ENCODE data around the gene SULT2B1. TPM values are rescaled to one million over a fixed set of nuclear protein-coding genes. Genes with fewer than 3 reads are reported as not detected.
"Not testable (repeated sequence)": the region's sequence is repeated elsewhere in the genome, so short reads cannot be mapped to it uniquely, and the experiment has no call there.

Gene SULT2B1
- total RNA-seq, 2 experiments from 2014 or later: not detected

DNA sequence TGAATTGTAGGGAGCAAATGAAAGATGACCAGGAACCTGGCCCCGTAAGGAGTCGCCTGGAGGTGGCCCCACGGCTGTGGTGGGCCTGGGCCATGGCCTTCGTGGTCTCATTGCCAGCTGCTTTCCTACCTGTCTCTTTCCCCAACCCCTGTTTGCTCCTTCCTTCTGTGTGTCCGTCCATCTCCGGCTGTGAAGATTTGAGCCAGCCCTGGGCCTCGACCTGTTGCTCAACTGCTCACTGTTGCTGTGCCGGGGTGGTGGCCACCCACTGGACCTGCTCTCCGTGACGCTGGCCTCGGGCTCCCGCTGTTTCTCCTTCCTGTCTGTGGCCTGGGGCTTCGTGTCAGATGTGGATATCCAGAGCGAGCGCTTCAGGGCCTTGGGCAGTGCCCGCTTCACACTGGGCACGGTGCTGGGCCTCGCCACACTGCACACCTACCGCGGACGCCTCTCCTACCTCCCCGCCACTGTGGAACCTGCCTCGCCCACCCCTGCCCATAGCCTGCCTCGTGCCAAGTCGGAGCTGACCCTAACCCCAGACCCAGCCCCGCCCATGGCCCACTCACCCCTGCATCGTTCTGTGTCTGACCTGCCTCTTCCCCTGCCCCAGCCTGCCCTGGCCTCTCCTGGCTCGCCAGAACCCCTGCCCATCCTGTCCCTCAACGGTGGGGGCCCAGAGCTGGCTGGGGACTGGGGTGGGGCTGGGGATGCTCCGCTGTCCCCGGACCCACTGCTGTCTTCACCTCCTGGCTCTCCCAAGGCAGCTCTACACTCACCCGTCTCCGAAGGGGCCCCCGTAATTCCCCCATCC lies 76.7 kb downstream of the SULT2B1 start:
- DNase-seq (no peak), ATAC-seq (no peak)
- peaks cover 54% of the 10 kb centered on the region for H3K4me1 Mint-ChIP-seq (ENCODE audit: low read depth)
- H3K9me3 Mint-ChIP-seq (ENCODE audit: insufficient read depth): no peaks in the 10 kb centered on the region
- H3K27me3 Mint-ChIP-seq (ENCODE audit: low read depth): no peaks in the 10 kb centered on the region
- CTCF ChIA-PET: no interaction called here
- POLR2A ChIA-PET: interaction anchor here (0.6 to 3.1 kb wide), 4 partner anchors 9 to 12 kb away, joined by 3 to 15 read pairs (median 4); partner anchors contain the start of genes RPL18 and SPHK2
- H3K36me3 Mint-ChIP-seq (ENCODE audit: low read depth): peaks cover 27% of the 10 kb centered on the region
- H3K27ac Mint-ChIP-seq: no peak overlapping the region
- no peak overlapping the region for H3K4me3 Mint-ChIP-seq

DNA sequence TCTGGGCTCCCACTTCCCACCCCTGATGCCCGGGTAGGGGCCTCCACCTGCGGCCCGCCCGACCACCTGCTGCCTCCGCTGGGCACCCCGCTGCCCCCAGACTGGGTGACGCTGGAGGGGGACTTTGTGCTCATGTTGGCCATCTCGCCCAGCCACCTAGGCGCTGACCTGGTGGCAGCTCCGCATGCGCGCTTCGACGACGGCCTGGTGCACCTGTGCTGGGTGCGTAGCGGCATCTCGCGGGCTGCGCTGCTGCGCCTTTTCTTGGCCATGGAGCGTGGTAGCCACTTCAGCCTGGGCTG lies 77.3 kb downstream of the SULT2B1 start:
- Mint-ChIP-seq H3K4me1 (ENCODE audit: low read depth) (peaks cover 55% of the 10 kb centered on the region), H3K36me3 (ENCODE audit: low read depth) (peaks cover 24% of the 10 kb centered on the region), H3K4me3 (no peak overlapping the region), H3K9me3 (ENCODE audit: insufficient read depth) (no peaks in the 10 kb centered on the region), H3K27me3 (ENCODE audit: low read depth) (no peaks in the 10 kb centered on the region), H3K27ac (no peak overlapping the region)
- ChIA-PET CTCF (no interaction called here), POLR2A (interaction anchor here (3.1 kb wide), 1 partner anchor 10 kb away, joined by 15 read pairs; the partner anchor contains the start of genes RPL18 and SPHK2)
- ATAC-seq (no peak), DNase-seq (no peak)

- Mint-ChIP-seq H3K27ac (no peak overlapping the region), H3K9me3 (ENCODE audit: insufficient read depth) (no peaks in the 10 kb centered on the region), H3K4me3 (no peak overlapping the region), H3K36me3 (ENCODE audit: low read depth) (peaks cover 24% of the 10 kb centered on the region), H3K27me3 (ENCODE audit: low read depth) (no peaks in the 10 kb centered on the region), H3K4me1 (ENCODE audit: low read depth) (peaks cover 54% of the 10 kb centered on the region)
- ChIA-PET CTCF (no interaction called here), POLR2A (interaction anchor here (3.1 kb wide), 1 partner anchor 10 kb away, joined by 15 read pairs; the partner anchor contains the start of genes RPL18 and SPHK2)
- DNase-seq (no peak), ATAC-seq (no peak)
These were observed 77.8 kb downstream of the SULT2B1 start for GRCh38 chr19:48629599-48630295.

- H3K27ac Mint-ChIP-seq: no peak overlapping the region
- ChIA-PET CTCF (interaction anchor here (1.0 to 1.1 kb wide), 2 partner anchors 15 to 46 kb away, joined by 3 read pairs; no protein-coding TSS in a partner anchor), POLR2A (interaction anchor here (3.1 kb wide), 1 partner anchor 11 kb away, joined by 15 read pairs; the partner anchor contains the start of genes RPL18 and SPHK2)
- ATAC-seq (no peak), DNase-seq (no peak)
- no peak overlapping the region for H3K4me3 Mint-ChIP-seq
- H3K36me3 Mint-ChIP-seq (ENCODE audit: low read depth): peaks cover 19% of the 10 kb centered on the region
- H3K27me3 Mint-ChIP-seq (ENCODE audit: low read depth): no peaks in the 10 kb centered on the region
- H3K9me3 Mint-ChIP-seq (ENCODE audit: insufficient read depth): no peaks in the 10 kb centered on the region
- peaks cover 52% of the 10 kb centered on the region for H3K4me1 Mint-ChIP-seq (ENCODE audit: low read depth)
These were observed 78.5 kb downstream of the SULT2B1 start for GRCh38 chr19:48630296-48631063.

- CTCF ChIA-PET: interaction anchor here (1.0 to 1.1 kb wide), 2 partner anchors 14 to 47 kb away, joined by 3 read pairs; no protein-coding TSS in a partner anchor
- Mint-ChIP-seq H3K36me3 (ENCODE audit: low read depth) (peaks cover 18% of the 10 kb centered on the region), H3K27ac (no peak overlapping the region), H3K4me3 (no peak overlapping the region), H3K27me3 (ENCODE audit: low read depth) (no peaks in the 10 kb centered on the region), H3K4me1 (ENCODE audit: low read depth) (peaks cover 55% of the 10 kb centered on the region), H3K9me3 (ENCODE audit: insufficient read depth) (no peaks in the 10 kb centered on the region)
- POLR2A ChIA-PET: interaction anchor here (0.6 to 3.1 kb wide), 2 partner anchors 12 to 13 kb away, joined by 3 to 15 read pairs; partner anchors contain the start of genes RPL18 and SPHK2
- DNase-seq (no peak), ATAC-seq (no peak)
These were observed 79.3 kb downstream of the SULT2B1 start for GRCh38 chr19:48631225-48631624.

DNA sequence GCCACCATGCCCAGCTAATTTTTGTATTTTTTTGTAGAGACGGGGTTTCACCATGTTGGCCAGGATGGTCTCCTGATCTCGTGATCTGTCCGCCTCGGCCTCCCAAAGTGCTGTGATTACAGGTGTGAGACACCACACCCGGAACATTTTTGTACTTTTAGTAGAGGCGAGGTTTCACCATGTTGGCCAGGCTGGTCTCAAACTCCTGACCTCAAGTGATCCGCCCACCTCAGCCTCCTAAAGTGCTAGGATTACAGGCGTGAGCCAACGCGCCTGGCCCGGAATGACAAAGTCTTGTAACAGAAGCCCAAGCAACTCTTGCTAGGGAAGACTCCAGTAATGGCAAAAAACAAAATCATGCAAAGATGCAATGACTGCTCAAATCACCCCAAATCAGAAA lies 80.3 kb downstream of the SULT2B1 start:
- CTCF ChIA-PET; ATAC-seq; DNase-seq; H3K27me3 Mint-ChIP-seq (ENCODE audit: low read depth); H3K4me3 Mint-ChIP-seq; H3K9me3 Mint-ChIP-seq (ENCODE audit: insufficient read depth): not testable (repeated sequence)
- POLR2A ChIA-PET: interaction anchor here (0.8 to 1.0 kb wide), 2 partner anchors 12 to 14 kb away, joined by 3 read pairs; partner anchors contain the start of gene RPL18
- peaks cover 47% of the 10 kb centered on the region for H3K4me1 Mint-ChIP-seq (ENCODE audit: low read depth)
- H3K27ac Mint-ChIP-seq: peak overlapping the region; percentile 8
- peaks cover 13% of the 10 kb centered on the region for H3K36me3 Mint-ChIP-seq (ENCODE audit: low read depth)

GRCh38 chr19:48632692-48633147 lies 80.7 kb downstream of the SULT2B1 start:
- H3K36me3 Mint-ChIP-seq (ENCODE audit: low read depth): peaks cover 13% of the 10 kb centered on the region
- DNase-seq (no peak), ATAC-seq (no peak)
- no peak overlapping the region for H3K4me3 Mint-ChIP-seq
- no peaks in the 10 kb centered on the region for H3K9me3 Mint-ChIP-seq (ENCODE audit: insufficient read depth)
- peak overlapping the region; percentile 8 for H3K27ac Mint-ChIP-seq
- no peaks in the 10 kb centered on the region for H3K27me3 Mint-ChIP-seq (ENCODE audit: low read depth)
- H3K4me1 Mint-ChIP-seq (ENCODE audit: low read depth): peaks cover 45% of the 10 kb centered on the region
- ChIA-PET CTCF (interaction anchor here (1.2 to 2.0 kb wide), 3 partner anchors 15 to 127 kb away, joined by 3 to 4 read pairs (median 4); no protein-coding TSS in a partner anchor), POLR2A (interaction anchor here (0.8 to 1.0 kb wide), 2 partner anchors 12 to 14 kb away, joined by 3 read pairs; partner anchors contain the start of gene RPL18)

GRCh38 chr19:48633148-48634035 lies 81.4 kb downstream of the SULT2B1 start:
- Mint-ChIP-seq H3K27ac (peak overlapping the region; percentile 39), H3K4me3 (peak overlapping the region; percentile 75), H3K27me3 (ENCODE audit: low read depth) (no peaks in the 10 kb centered on the region), H3K4me1 (ENCODE audit: low read depth) (peaks cover 49% of the 10 kb centered on the region), H3K36me3 (ENCODE audit: low read depth) (peaks cover 13% of the 10 kb centered on the region), H3K9me3 (ENCODE audit: insufficient read depth) (no peaks in the 10 kb centered on the region)
- ATAC-seq: no peak
- CTCF ChIA-PET: interaction anchor here (0.6 to 2.0 kb wide), 8 partner anchors 9 to 128 kb away, joined by 3 to 9 read pairs (median 4); partner anchors contain the start of genes CA11, RPL18 and SPHK2
- no peak for DNase-seq
- POLR2A ChIA-PET: interaction anchor here (0.8 to 1.0 kb wide), 5 partner anchors 10 to 15 kb away, joined by 3 to 7 read pairs (median 3); partner anchors contain the start of genes CA11, RPL18 and SPHK2

DNA sequence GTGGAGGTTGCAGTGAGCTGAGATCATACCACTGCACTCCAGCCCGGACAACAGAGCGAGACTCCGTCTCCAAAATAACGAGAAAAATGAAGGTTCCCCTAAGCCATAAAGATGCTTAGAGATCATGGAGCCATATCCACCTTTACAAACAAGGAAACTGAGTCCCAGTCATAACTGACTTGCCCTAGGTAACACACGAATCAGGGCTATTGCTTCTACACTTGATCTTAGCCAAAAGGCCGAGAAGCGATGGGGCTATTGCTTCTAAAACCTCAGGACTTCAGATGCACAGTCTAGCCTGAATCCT lies 82.0 kb downstream of the SULT2B1 start:
- H3K27me3 Mint-ChIP-seq (ENCODE audit: low read depth): no peaks in the 10 kb centered on the region
- peak overlapping the region; percentile 75 for H3K4me3 Mint-ChIP-seq
- ChIA-PET POLR2A (interaction anchor here (0.8 to 1.0 kb wide), 3 partner anchors 11 to 15 kb away, joined by 3 to 7 read pairs (median 4); partner anchors contain the start of genes CA11, RPL18 and SPHK2), CTCF (interaction anchor here (0.6 to 2.0 kb wide), 7 partner anchors 10 to 128 kb away, joined by 3 to 9 read pairs (median 4); partner anchors contain the start of genes CA11, RPL18 and SPHK2)
- peaks cover 13% of the 10 kb centered on the region for H3K36me3 Mint-ChIP-seq (ENCODE audit: low read depth)
- ATAC-seq (no peak), DNase-seq (no peak)
- H3K9me3 Mint-ChIP-seq (ENCODE audit: insufficient read depth): no peaks in the 10 kb centered on the region
- peaks cover 55% of the 10 kb centered on the region for H3K4me1 Mint-ChIP-seq (ENCODE audit: low read depth)
- H3K27ac Mint-ChIP-seq: peak overlapping the region; percentile 86

All from activated CD8-positive, alpha-beta T cell treated with anti-CD3 and anti-CD28 coated beads, Interleukin-2, amount 10 ng/mL, durations not matched to agents 7 days and 5 days (primary cell).